Testis (tissue), 2 donors: ENCODE data around the gene FAAH.

ENCODE experiments used
- CTCF ChIP-seq, 3 experiments: fragments of 450-650 bp in 2 of 3; fragments of 200-600 bp in 1 of 3; sonication (generic) in 1 of 3; IDR thresholded peaks; one replicate each; pipeline ENCODE4 v1.5.1; 2016 to 2019; ENCODE audit warnings: antibody characterized with exemption in 3 of 3, mild to moderate bottlenecking in 2 of 3, moderate library complexity in 1 of 3
- POLR2A ChIP-seq: fragments of 450-650 bp; IDR thresholded peaks from one replicate; pipeline ENCODE4 v1.6.1; 2017; ENCODE audit warnings: antibody characterized with exemption, mild to moderate bottlenecking, moderate library complexity

- TF ChIP-seq CTCF (IDR thresholded peaks at IDR 0.05), result peak in 2 of 3 experiments; percentile 30 to 35
- no peak for TF ChIP-seq POLR2A
Observed at GRCh38 chr1:46411601-46412341, 17.7 kb downstream of the FAAH start.
